Muscle of leg (tissue), 11 donors: ENCODE data around the gene GATAD2B. TPM values are rescaled to one million over a fixed set of nuclear protein-coding genes. Genes with fewer than 3 reads are reported as not detected.
A peak's percentile ranks its signal among the peaks of the same experiment; 100 is the strongest.

Source experiments
- DNase-seq: peaks from one replicate; pipeline ENCODE4 v3.0.0; 2013
- H3K27ac ChIP-seq: one replicate; pipeline ENCODE4 v1.5.1; 2013; ENCODE audit warnings: mild to moderate bottlenecking, low read length, control low read depth
- H3K27me3 ChIP-seq: one replicate; pipeline ENCODE4 v1.6.1; 2013; ENCODE audit warnings: low read length; ENCODE audit not compliant: control insufficient read depth, insufficient read depth
- H3K36me3 ChIP-seq: one replicate; pipeline ENCODE4 v1.6.1; 2013; ENCODE audit warnings: low read length; ENCODE audit not compliant: control insufficient read depth, insufficient read depth
- H3K4me1 ChIP-seq: one replicate; pipeline ENCODE4 v1.6.1; 2013; ENCODE audit warnings: low read length; ENCODE audit not compliant: control insufficient read depth, insufficient read depth
- H3K4me3 ChIP-seq: one replicate; pipeline ENCODE4 v1.5.1; 2013; ENCODE audit warnings: low read length, control low read depth
- H3K9me3 ChIP-seq: replicated peaks from 2 replicates; pipeline ENCODE4 v1.6.1; 2013; ENCODE audit warnings: low read depth, low read length; ENCODE audit not compliant: control insufficient read depth
- WGBS: methylation state at CpG from one replicate; pipeline ENCODE4 v1.1.5; 2013; ENCODE audit warnings: missing lambda C conversion rate; ENCODE audit not compliant: insufficient coverage; 5-methylcytosine and 5-hydroxymethylcytosine counted together
- polyA plus RNA-seq, 8 donors: library from polyadenylated mRNA; unstranded; fragments of 120-200 nt; gene quantifications; one replicate each; pipeline versions ENCODE4 v1.2.1 to v1.2.3, GENCODE V29; 2013; ENCODE audit warnings: inconsistent platforms in 1 of 8, low replicate concordance in 1 of 8; ENCODE audit not compliant: insufficient read length in 8 of 8, insufficient read depth in 1 of 8
- total RNA-seq: library from RNA; stranded (reverse); fragments of 120-200 nt; gene quantifications from one replicate; pipeline ENCODE4 v1.2.4, GENCODE V29; 2013

The GATAD2B gene
- total and polyA plus RNA-seq, 9 donors = 8.8 to 18.3 (median 14.0) TPM

GRCh38 chr1:153962088-153963029 lies 39.6 kb upstream of the GATAD2B start:
- Histone ChIP-seq H3K4me3 (peak overlapping the region; percentile 76), H3K36me3 (peaks cover 21% of the 10 kb centered on the region), H3K27ac (peak overlapping the region; percentile 87), H3K4me1 (peaks cover 46% of the 10 kb centered on the region), H3K27me3 (no peaks in the 10 kb centered on the region), H3K9me3 (no peaks in the 10 kb centered on the region)
- WGBS = 25% methylated on average over 4 of the region's 16 CpGs
- peak; percentile 42 for DNase-seq

- H3K9me3 ChIP-seq = no peaks in the 10 kb centered on the region
- no peak overlapping the region for H3K4me3 ChIP-seq
- peaks cover 53% of the 10 kb centered on the region for H3K4me1 ChIP-seq
- H3K27ac ChIP-seq = no peak overlapping the region
- DNase-seq = no peak
- WGBS = no CpG with 5 or more reads among the region's 4 CpGs
- H3K27me3 ChIP-seq = no peaks in the 10 kb centered on the region
- peaks cover 21% of the 10 kb centered on the region for H3K36me3 ChIP-seq
These were observed 38.6 kb upstream of the GATAD2B start for GRCh38 chr1:153961421-153961820.

GRCh38 chr1:153960206-153960605 lies 37.4 kb upstream of the GATAD2B start:
- H3K4me3 ChIP-seq = no peak overlapping the region
- H3K27ac ChIP-seq = no peak overlapping the region
- no peak for DNase-seq
- 94% methylated on average over 11 of the region's 11 CpGs for WGBS
- peaks cover 48% of the 10 kb centered on the region for H3K4me1 ChIP-seq
- H3K9me3 ChIP-seq = no peaks in the 10 kb centered on the region
- H3K27me3 ChIP-seq = no peaks in the 10 kb centered on the region
- peaks cover 21% of the 10 kb centered on the region for H3K36me3 ChIP-seq

GRCh38 chr1:153959454-153959853 lies 36.7 kb upstream of the GATAD2B start:
- H3K9me3 ChIP-seq = no peaks in the 10 kb centered on the region
- H3K27me3 ChIP-seq = no peaks in the 10 kb centered on the region
- 73% methylated on average over 2 of the region's 3 CpGs for WGBS
- H3K4me3 ChIP-seq = no peak overlapping the region
- peaks cover 46% of the 10 kb centered on the region for H3K4me1 ChIP-seq
- peak; percentile 39 for DNase-seq
- H3K27ac ChIP-seq = peak overlapping the region; percentile 93
- H3K36me3 ChIP-seq = peaks cover 27% of the 10 kb centered on the region

GRCh38 chr1:153958961-153959260 lies 36.1 kb upstream of the GATAD2B start:
- H3K4me3 ChIP-seq = peak overlapping the region; percentile 31
- peak overlapping the region; percentile 93 for H3K27ac ChIP-seq
- DNase-seq = no peak
- peaks cover 42% of the 10 kb centered on the region for H3K4me1 ChIP-seq
- H3K27me3 ChIP-seq = no peaks in the 10 kb centered on the region
- 20% methylated on average over 1 of the region's 4 CpGs for WGBS
- peaks cover 32% of the 10 kb centered on the region for H3K36me3 ChIP-seq
- H3K9me3 ChIP-seq = no peaks in the 10 kb centered on the region

- under 1% methylated on average over 61 of the region's 75 CpGs for WGBS
- Histone ChIP-seq H3K9me3 (no peaks in the 10 kb centered on the region), H3K27ac (peak within 1 kb of the TSS; percentile 93), H3K4me1 (peaks cover 41% of the 10 kb centered on the region), H3K36me3 (peaks cover 37% of the 10 kb centered on the region), H3K27me3 (no peaks in the 10 kb centered on the region), H3K4me3 (peak within 1 kb of the TSS; percentile 92)
- peak; percentile 100 for DNase-seq
These were observed 35.6 kb upstream of the GATAD2B start, which contains the start of gene CRTC2 for GRCh38 chr1:153958111-153958960. CRTC2 (minus strand) TSS chr1:153958612; CDS start chr1:153958497, 115 bp downstream.

GRCh38 chr1:153957744-153958110 lies 35.0 kb upstream of the GATAD2B start:
- WGBS = 0% methylated on average over 9 of the region's 13 CpGs
- Histone ChIP-seq H3K9me3 (no peaks in the 10 kb centered on the region), H3K27ac (peak overlapping the region; percentile 86), H3K36me3 (peaks cover 41% of the 10 kb centered on the region), H3K4me3 (peak overlapping the region; percentile 92), H3K4me1 (peaks cover 38% of the 10 kb centered on the region), H3K27me3 (no peaks in the 10 kb centered on the region)
- DNase-seq = no peak

- no peak for DNase-seq
- H3K4me1 ChIP-seq = peaks cover 33% of the 10 kb centered on the region
- H3K9me3 ChIP-seq = no peaks in the 10 kb centered on the region
- H3K27ac ChIP-seq = no peak overlapping the region
- WGBS = no CpG with 5 or more reads among the region's 6 CpGs
- H3K36me3 ChIP-seq = peaks cover 46% of the 10 kb centered on the region
- H3K4me3 ChIP-seq = peak overlapping the region; percentile 92
- H3K27me3 ChIP-seq = no peaks in the 10 kb centered on the region
These were observed 34.4 kb upstream of the GATAD2B start for GRCh38 chr1:153956997-153957715.

GRCh38 chr1:153954826-153955225 lies 32.1 kb upstream of the GATAD2B start:
- DNase-seq = no peak
- no peaks in the 10 kb centered on the region for H3K27me3 ChIP-seq
- H3K27ac ChIP-seq = no peak overlapping the region
- H3K36me3 ChIP-seq = peaks cover 52% of the 10 kb centered on the region
- no peaks in the 10 kb centered on the region for H3K9me3 ChIP-seq
- 92% methylated on average over 7 of the region's 10 CpGs for WGBS
- peaks cover 23% of the 10 kb centered on the region for H3K4me1 ChIP-seq
- H3K4me3 ChIP-seq = no peak overlapping the region
